HFF-Myc (cell line): ENCODE measurements around the gene BTNL8.

Experiments
- DNase-seq: peaks from one replicate; pipeline ENCODE4 v3.0.0-alpha.2; 2011; ENCODE audit warnings: low read depth; ENCODE audit errors: extremely low read depth
- H3K4me3 ChIP-seq: replicated peaks from 2 replicates; pipeline ENCODE4 v1.5.1; 2011; ENCODE audit warnings: low read depth, mild to moderate bottlenecking, control low read depth, low read length
- TF ChIP-seq, protein P1 (sequence below): IDR thresholded peaks from 2 replicates; pipeline ENCODE4 v1.5.1; 2012; ENCODE audit warnings: mild to moderate bottlenecking, low read depth, low read length, control low read depth; ENCODE audit errors: missing control alignments

The BTNL8 gene

DNA sequence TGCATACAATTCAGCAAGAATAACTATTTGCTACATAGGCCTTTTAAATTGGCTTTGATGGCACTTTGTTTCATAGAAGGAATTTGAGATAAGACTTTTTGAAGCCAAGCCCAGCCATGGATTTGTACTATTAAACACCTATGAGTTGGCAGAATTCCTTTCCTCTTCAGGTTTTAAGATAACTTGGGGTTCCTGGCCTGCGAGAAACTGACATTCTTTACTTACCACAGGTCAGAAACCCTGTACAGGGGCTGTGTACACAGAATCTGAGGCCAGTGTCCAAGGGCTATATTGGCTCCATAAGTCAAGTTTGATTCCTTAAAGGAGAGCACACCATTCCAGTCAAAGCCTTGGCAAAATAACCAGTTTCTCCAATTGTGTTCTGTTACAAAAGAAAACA is 78.9 kb downstream of the BTNL8 start:
- no peak overlapping the region for H3K4me3 ChIP-seq
- no peak for DNase-seq
- TF ChIP-seq, protein P1, sequence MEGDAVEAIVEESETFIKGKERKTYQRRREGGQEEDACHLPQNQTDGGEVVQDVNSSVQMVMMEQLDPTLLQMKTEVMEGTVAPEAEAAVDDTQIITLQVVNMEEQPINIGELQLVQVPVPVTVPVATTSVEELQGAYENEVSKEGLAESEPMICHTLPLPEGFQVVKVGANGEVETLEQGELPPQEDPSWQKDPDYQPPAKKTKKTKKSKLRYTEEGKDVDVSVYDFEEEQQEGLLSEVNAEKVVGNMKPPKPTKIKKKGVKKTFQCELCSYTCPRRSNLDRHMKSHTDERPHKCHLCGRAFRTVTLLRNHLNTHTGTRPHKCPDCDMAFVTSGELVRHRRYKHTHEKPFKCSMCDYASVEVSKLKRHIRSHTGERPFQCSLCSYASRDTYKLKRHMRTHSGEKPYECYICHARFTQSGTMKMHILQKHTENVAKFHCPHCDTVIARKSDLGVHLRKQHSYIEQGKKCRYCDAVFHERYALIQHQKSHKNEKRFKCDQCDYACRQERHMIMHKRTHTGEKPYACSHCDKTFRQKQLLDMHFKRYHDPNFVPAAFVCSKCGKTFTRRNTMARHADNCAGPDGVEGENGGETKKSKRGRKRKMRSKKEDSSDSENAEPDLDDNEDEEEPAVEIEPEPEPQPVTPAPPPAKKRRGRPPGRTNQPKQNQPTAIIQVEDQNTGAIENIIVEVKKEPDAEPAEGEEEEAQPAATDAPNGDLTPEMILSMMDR: no peak

DNA sequence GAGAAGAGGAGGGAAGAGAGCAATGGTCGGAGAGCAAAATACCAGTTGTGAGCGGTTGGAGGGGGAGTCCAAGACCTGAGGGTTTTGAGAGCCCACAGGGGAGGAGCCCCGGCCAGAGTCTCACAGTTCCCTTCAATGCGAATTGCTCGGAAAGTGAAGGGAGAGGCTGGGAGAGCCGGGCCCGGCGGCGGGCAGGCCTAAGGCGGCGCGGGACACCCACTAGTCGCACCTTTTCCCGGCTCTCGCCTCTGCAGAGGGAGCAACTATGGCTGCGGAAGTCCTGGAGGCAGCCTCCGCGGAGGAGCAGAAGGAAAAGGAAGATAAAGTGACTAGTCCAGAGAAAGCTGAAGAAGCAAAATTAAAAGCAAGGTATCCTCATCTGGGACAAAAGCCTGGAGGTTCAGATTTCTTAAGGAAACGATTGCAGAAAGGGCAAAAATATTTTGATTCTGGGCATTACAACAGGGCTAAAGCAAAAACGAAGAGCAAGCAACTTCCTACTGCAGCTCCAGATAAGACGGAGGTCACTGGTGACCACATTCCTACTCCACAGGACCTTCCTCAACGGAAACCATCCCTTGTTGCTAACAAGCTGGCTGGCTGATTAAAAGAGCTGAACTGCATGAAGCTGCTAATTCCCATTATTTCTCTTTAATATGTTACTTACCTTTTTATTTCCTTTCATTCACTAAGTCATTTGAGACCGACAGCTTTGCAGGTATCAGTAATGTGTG is 83.2 kb downstream of the BTNL8 start:
- no peak overlapping the region for H3K4me3 ChIP-seq
- TF ChIP-seq, protein P1: no peak
- no peak for DNase-seq

- no peak for DNase-seq
- TF ChIP-seq, protein P1: no peak
These were observed 89.1 kb downstream of the BTNL8 start for GRCh38 chr5:180988016-180988415.

GRCh38 chr5:180988592-180988991 is 89.6 kb downstream of the BTNL8 start, which contains the start of gene BTNL3:
Gene BTNL3, plus strand, starts transcription at chr5:180988846. Its CDS starts 183 bp downstream, at chr5:180989029.
- no peak for DNase-seq
- TF ChIP-seq, protein P1: no peak

More at GRCh38 chr5:180988016-180988415, 89.1 kb downstream of the BTNL8 start:
- H3K4me3 ChIP-seq: no peak overlapping the region

DNA sequence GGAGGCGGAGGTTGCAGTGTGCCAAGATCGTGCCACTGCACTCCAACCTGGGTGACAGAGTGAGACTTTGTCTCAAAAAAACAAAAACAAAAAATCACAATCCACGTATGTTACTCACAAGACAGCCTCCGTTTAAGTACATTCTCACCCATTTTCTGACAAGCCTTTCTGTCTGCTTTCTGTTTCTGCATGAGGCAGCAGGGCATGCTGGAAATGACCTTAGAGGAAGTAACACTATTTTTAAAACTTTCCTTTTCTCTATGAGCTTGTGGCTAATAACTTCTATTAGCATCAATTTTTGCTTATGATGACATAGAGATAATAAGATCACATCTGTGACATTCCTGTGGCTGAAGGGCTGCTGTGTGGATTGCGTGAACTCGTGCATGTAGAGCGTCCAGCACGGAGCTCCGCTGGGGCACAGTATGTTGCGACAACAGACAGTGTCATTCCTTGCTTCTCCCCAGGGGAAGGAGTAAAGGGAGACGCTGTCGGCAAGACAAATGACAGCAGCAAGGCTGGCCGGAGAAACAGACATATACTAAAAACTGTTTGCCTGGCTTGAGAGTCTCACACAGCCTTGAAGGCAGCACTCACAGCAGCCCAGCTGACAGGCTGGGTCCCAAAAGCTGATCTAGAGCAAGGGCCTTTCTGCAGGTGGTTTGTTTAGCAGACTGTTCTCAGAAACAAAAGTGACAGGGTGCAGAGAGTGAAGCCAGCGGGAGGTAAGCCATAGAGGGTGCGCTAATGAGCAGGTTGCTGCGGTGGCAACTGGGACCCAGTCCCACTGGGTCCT is 91.3 kb downstream of the BTNL8 start:
- H3K4me3 ChIP-seq: no peak overlapping the region
- TF ChIP-seq, protein P1: no peak
- no peak for DNase-seq

More at GRCh38 chr5:180988592-180988991, 89.6 kb downstream of the BTNL8 start, which contains the start of gene BTNL3:
- no peak within 1 kb of the TSS for H3K4me3 ChIP-seq

- DNase-seq: no peak
- TF ChIP-seq, protein P1: no peak
- no peak overlapping the region for H3K4me3 ChIP-seq
These were observed 91.9 kb downstream of the BTNL8 start for GRCh38 chr5:180990882-180991242.
